Heart right ventricle (tissue), 16 donors: ENCODE measurements around the gene AP3S2. TPM values are rescaled to one million over a fixed set of nuclear protein-coding genes. Genes with fewer than 3 reads are reported as not detected.
"Not testable (repeated sequence)": the region's sequence is repeated elsewhere in the genome, so short reads cannot be mapped to it uniquely, and the experiment has no call there.

ENCODE experiments used
- ATAC-seq, 8 donors: fragments of 200-7000 bp; cut with Tn5 transposase; one replicate each; pipeline ENCODE4 v1.9.1; 2020; ENCODE audit warnings: mild to moderate bottlenecking in 8 of 8, moderate library complexity in 8 of 8, moderate number of reproducible peaks in 1 of 8
- DNase-seq, 2 donors: peaks; one replicate each; pipeline ENCODE4 v3.0.0-alpha.2; 2020
- H3K27ac ChIP-seq, 10 donors: fragments of 200-600 bp; sonication (generic) in 2 of 10; one replicate each; pipeline versions ENCODE4 v1.5.0 to v1.8.0; 2020 to 2022; ENCODE audit warnings: mild to moderate bottlenecking in 3 of 10
- H3K27me3 ChIP-seq, 7 donors: fragments of 200-600 bp; one replicate each; pipeline ENCODE4 v1.8.0; 2021 to 2022; ENCODE audit warnings: mild to moderate bottlenecking in 2 of 7
- H3K36me3 ChIP-seq, 9 donors: fragments of 200-600 bp; sonication (generic) in 1 of 9; one replicate each; pipeline versions ENCODE4 v1.5.0 to v1.8.0; 2020 to 2022; ENCODE audit warnings: mild to moderate bottlenecking in 2 of 9
- H3K4me1 ChIP-seq, 9 donors: fragments of 200-600 bp; sonication (generic) in 1 of 9; one replicate each; pipeline versions ENCODE4 v1.5.0 to v1.8.0; 2020 to 2022; ENCODE audit warnings: mild to moderate bottlenecking in 4 of 9
- H3K4me3 ChIP-seq, 10 donors: fragments of 200-600 bp; sonication (generic) in 2 of 10; one replicate each; pipeline versions ENCODE4 v1.5.0 to v1.8.0; 2020 to 2022; ENCODE audit warnings: mild to moderate bottlenecking in 7 of 10, moderate library complexity in 2 of 10
- H3K9me3 ChIP-seq, 11 donors: fragments of 200-600 bp in 10 of 11; sonication (generic) in 2 of 11; one replicate each; pipeline versions ENCODE4 v1.5.0 to v1.8.0; 2013 to 2022; ENCODE audit warnings: mild to moderate bottlenecking in 2 of 11, control low read depth in 1 of 11, moderate library complexity in 1 of 11
- CTCF ChIP-seq, 9 donors: fragments of 200-600 bp; sonication (generic) in 2 of 9; IDR thresholded peaks; one replicate each; pipeline versions ENCODE4 v1.5.0 to v1.8.0; 2021 to 2022; ENCODE audit warnings: antibody characterized with exemption in 9 of 9, mild to moderate bottlenecking in 5 of 9, moderate library complexity in 1 of 9
- WGBS, 2 donors: extraction: QIAGEN DNeasy Blood & Tissue Kit; methylation state at CpG; one replicate each; pipeline ENCODE4 v1.1.7; 2013; ENCODE audit warnings: inconsistent platforms in 1 of 2; 5-methylcytosine and 5-hydroxymethylcytosine counted together
- intact Hi-C, 10 donors: fragments of 100-400 bp; cut with DNase I; formaldehyde crosslinking; loops; one replicate each; pipeline versions ENCODE4 v1.11.1 to v1.14.2; 2022
- polyA plus RNA-seq, 2 donors: library from polyadenylated mRNA; stranded (reverse); fragments of 200-250 nt; gene quantifications; one replicate each; pipeline ENCODE4 v1.2.3, GENCODE V29; 2013
- total RNA-seq, 10 donors: library from RNA; stranded (reverse); fragmentation: NEBNext Ultra II Directional in 3 of 10; extraction: Animal tissue kit (Norgen Biotek cat#: 25700) in 3 of 10; gene quantifications; one replicate each; pipeline versions ENCODE4 v1.2.1 to v1.2.4, GENCODE V29; 2021 to 2023
- donor health status: Arrhythmogenic right ventricular cardiomyopathy.
- donor health status: ischemic (EF 13 %, LVEDD 7.1; RV severe dilation, severe dysfunction).
- donor health status: healthy with polysubstance abuse.
- donor health status: DM: no; HTN: yes; CAD: no.
- donor health status: DM: no; HTN: no; CAD: no.
- donor health status: ischemic (EF 25% LVEDD 6.9; RV normal size, moderate dysfunction).
- donor health status: ischemic (EF 25% LVEDD 5.7; RV mildly dilated, moderate dysfunction).
- donor health status: healthy.
- donor health status: DM: yes; HTN: yes; CAD: no.
- donor health status: Ischemic cardiomyopathy.
- donor health status: ischemic (EF 35%, LVEDD 5.7; RV mildly dilated, moderate dysfunction).
- donor health status: nonischemic (EF 11% LVEDD 7.7; RV severe dilation, severe dysfunction).
- donor health status: DM: yes; HTN: yes; CAD: no.
- donor health status: PGD.
- donor health status: ischemic (EF 29% LVEDD 5.4; RV normal size, mild dysfunction).
- donor health status: nonischemic (EF 23%, LVEDD 6.1; RV moderate dilation, normal function).

The AP3S2 gene
- total and polyA plus RNA-seq, 12 donors, result 16.8 to 55.5 (median 45.5) TPM

- TF ChIP-seq CTCF (IDR thresholded peaks at IDR 0.05), result no peak
- Histone ChIP-seq H3K4me3 (no peak overlapping the region), H3K27me3 (no peaks in the 10 kb centered on the region), H3K36me3 (peaks cover 0 to 27% (median 0%) of the 10 kb centered on the region in 9 donors), H3K9me3 (peaks cover 0 to 19% (median 4%) of the 10 kb centered on the region in 11 donors), H3K4me1 (peaks cover 0 to 28% (median 0%) of the 10 kb centered on the region in 9 donors), H3K27ac (no peak overlapping the region)
- ATAC-seq, result peak in 3 of 8 donors; percentile 19 to 45 (median 31)
- 62 to 70% methylated on average over 14 of the region's 14 CpGs for WGBS, 2 donors
- DNase-seq, result no peak
- intact Hi-C loops, result no loop called here
Observed at GRCh38 chr15:89783111-89783860, 110.5 kb downstream of the AP3S2 start.

- H3K4me3 ChIP-seq, H3K27me3 ChIP-seq, intact Hi-C loops, H3K27ac ChIP-seq, ATAC-seq, DNase-seq: not testable (repeated sequence)
- Histone ChIP-seq H3K9me3 (peaks cover 0 to 12% (median 1%) of the 10 kb centered on the region in 11 donors), H3K36me3 (peaks cover 0 to 20% (median 0%) of the 10 kb centered on the region in 9 donors), H3K4me1 (peaks cover 0 to 28% (median 0%) of the 10 kb centered on the region in 9 donors)
- WGBS, 2 donors, result 91 to 96% methylated on average over 9 of the region's 9 CpGs
Observed at GRCh38 chr15:89782619-89782950, 111.2 kb downstream of the AP3S2 start.

GRCh38 chr15:89781891-89782618, 111.7 kb downstream of the AP3S2 start:
- H3K9me3 ChIP-seq, result peaks cover 0 to 6% (median 0%) of the 10 kb centered on the region in 11 donors
- ATAC-seq, result peak in 1 of 8 donors; percentile 54
- intact Hi-C loops, result no loop called here
- peak overlapping the region in 1 of 10 donors; percentile 12 for H3K27ac ChIP-seq
- H3K4me3 ChIP-seq, result no peak overlapping the region
- peaks cover 0 to 32% (median under 1%) of the 10 kb centered on the region in 9 donors for H3K4me1 ChIP-seq
- no peak for TF ChIP-seq CTCF (IDR thresholded peaks at IDR 0.05)
- peaks cover 0 to 3% (median 0%) of the 10 kb centered on the region in 7 donors for H3K27me3 ChIP-seq
- DNase-seq, result no peak
- WGBS, 2 donors, result 78 to 80% methylated on average over 15 of the region's 15 CpGs
- peaks cover 0 to 17% (median 0%) of the 10 kb centered on the region in 9 donors for H3K36me3 ChIP-seq

- 75 to 90% methylated on average over 6 of the region's 6 CpGs for WGBS, 2 donors
- peaks cover 0 to 10% (median 0%) of the 10 kb centered on the region in 7 donors for H3K27me3 ChIP-seq
- H3K4me3 ChIP-seq, result no peak overlapping the region
- H3K27ac ChIP-seq, result peak overlapping the region in 1 of 10 donors; percentile 12
- peaks cover 2 to 42% (median 10%) of the 10 kb centered on the region in 9 donors for H3K4me1 ChIP-seq
- TF ChIP-seq CTCF (IDR thresholded peaks at IDR 0.05), result no peak
- DNase-seq (no peak), ATAC-seq (no peak)
- H3K36me3 ChIP-seq, result peaks cover 0 to 17% (median 0%) of the 10 kb centered on the region in 9 donors
- intact Hi-C loops, result no loop called here
- H3K9me3 ChIP-seq, result no peaks in the 10 kb centered on the region
Observed at GRCh38 chr15:89781055-89781454, 112.7 kb downstream of the AP3S2 start.
